ENCODE data around the gene OR2AG2. TPM values are rescaled to one million over a fixed set of nuclear protein-coding genes. Genes with fewer than 3 reads are reported as not detected.

The OR2AG2 gene
- total RNA-seq, 1 donor from 2014 or later: 0.09 TPM

GRCh38 chr11:6727971-6728760, 43.6 kb downstream of the OR2AG2 start:
- TF ChIP-seq CTCF (IDR thresholded peaks at IDR 0.05): no peak
- intact Hi-C loops (cut with DNase I): no loop called here
- Histone ChIP-seq H3K27ac (no peak overlapping the region), H3K9me3 (no peaks in the 10 kb centered on the region), H3K27me3 (ENCODE audit: low read depth) (no peaks in the 10 kb centered on the region), H3K4me3 (no peak overlapping the region), H3K36me3 (no peaks in the 10 kb centered on the region), H3K4me1 (no peaks in the 10 kb centered on the region)
- ATAC-seq: no peak
- DNase-seq: no peak

- Histone ChIP-seq H3K9me3 (no peaks in the 10 kb centered on the region), H3K4me1 (no peaks in the 10 kb centered on the region), H3K36me3 (no peaks in the 10 kb centered on the region), H3K4me3 (no peak overlapping the region), H3K27me3 (ENCODE audit: low read depth) (no peaks in the 10 kb centered on the region), H3K27ac (no peak overlapping the region)
- no peak for DNase-seq
- no peak for TF ChIP-seq CTCF (IDR thresholded peaks at IDR 0.05)
- intact Hi-C loops (cut with DNase I): no loop called here
- no peak for ATAC-seq
Observed at GRCh38 chr11:6725386-6725896, 46.3 kb downstream of the OR2AG2 start.

- no peaks in the 10 kb centered on the region for H3K27me3 ChIP-seq (ENCODE audit: low read depth)
- no peak for DNase-seq
- no peak for TF ChIP-seq CTCF (IDR thresholded peaks at IDR 0.05)
Observed at GRCh38 chr11:6724013-6724412, 47.8 kb downstream of the OR2AG2 start.

GRCh38 chr11:6721343-6721742, 50.4 kb downstream of the OR2AG2 start:
- no peak for ATAC-seq

More at GRCh38 chr11:6724013-6724412, 47.8 kb downstream of the OR2AG2 start:
- Histone ChIP-seq H3K9me3 (no peaks in the 10 kb centered on the region), H3K4me1 (no peaks in the 10 kb centered on the region), H3K4me3 (no peak overlapping the region), H3K27ac (no peak overlapping the region), H3K36me3 (no peaks in the 10 kb centered on the region)
- ATAC-seq: no peak
- intact Hi-C loops (cut with DNase I): no loop called here

GRCh38 chr11:6719576-6719975, 52.2 kb downstream of the OR2AG2 start:
- ATAC-seq: no peak
- no peak for DNase-seq
- Histone ChIP-seq H3K4me3 (no peak overlapping the region), H3K27ac (no peak overlapping the region), H3K36me3 (no peaks in the 10 kb centered on the region), H3K4me1 (no peaks in the 10 kb centered on the region), H3K27me3 (ENCODE audit: low read depth) (no peaks in the 10 kb centered on the region), H3K9me3 (no peaks in the 10 kb centered on the region)
- intact Hi-C loops (cut with DNase I): no loop called here
- no peak for TF ChIP-seq CTCF (IDR thresholded peaks at IDR 0.05)

More at GRCh38 chr11:6721343-6721742, 50.4 kb downstream of the OR2AG2 start:
- Histone ChIP-seq H3K27me3 (ENCODE audit: low read depth) (no peaks in the 10 kb centered on the region), H3K4me1 (no peaks in the 10 kb centered on the region), H3K4me3 (no peak overlapping the region), H3K27ac (no peak overlapping the region), H3K9me3 (no peaks in the 10 kb centered on the region), H3K36me3 (no peaks in the 10 kb centered on the region)
- no peak for DNase-seq
- intact Hi-C loops (cut with DNase I): no loop called here
- TF ChIP-seq CTCF (IDR thresholded peaks at IDR 0.05): no peak

All from lower lobe of right lung (tissue), 2 donors.